Immature natural killer cell (primary cell): ENCODE results near the gene ESPN. TPM values are rescaled to one million over a fixed set of nuclear protein-coding genes. Genes with fewer than 3 reads are reported as not detected.
"Not testable (repeated sequence)": the region's sequence is repeated elsewhere in the genome, so short reads cannot be mapped to it uniquely, and the experiment has no call there.

Experiments
- DNase-seq, 3 donors: peaks; one replicate each; pipeline ENCODE4 v3.0.0; 2022; ENCODE audit warnings: mixed read lengths in 1 of 3
- H3K27ac Mint-ChIP-seq, 6 donors: one replicate each; pipeline ENCODE4 v1.8.0; 2020; ENCODE audit warnings: mixed read lengths in 6 of 6, mild to moderate bottlenecking in 5 of 6, inconsistent platforms in 4 of 6, moderate library complexity in 3 of 6
- H3K27me3 Mint-ChIP-seq, 3 donors: one replicate each; pipeline ENCODE4 v1.8.0; 2020 to 2021; ENCODE audit warnings: low read depth in 3 of 3, mild to moderate bottlenecking in 3 of 3, mixed read lengths in 3 of 3, moderate library complexity in 3 of 3, inconsistent platforms in 1 of 3
- H3K36me3 Mint-ChIP-seq, 3 donors: one replicate each; pipeline ENCODE4 v1.8.0; 2020; ENCODE audit warnings: mixed read lengths in 3 of 3, inconsistent platforms in 2 of 3, mild to moderate bottlenecking in 2 of 3
- H3K4me1 Mint-ChIP-seq, 2 donors: one replicate each; pipeline ENCODE4 v1.8.0; 2020; ENCODE audit warnings: inconsistent platforms in 2 of 2, mild to moderate bottlenecking in 2 of 2, mixed read lengths in 2 of 2, moderate library complexity in 1 of 2
- H3K4me3 Mint-ChIP-seq, 5 donors: one replicate each; pipeline ENCODE4 v1.8.0; 2020; ENCODE audit warnings: mild to moderate bottlenecking in 5 of 5, mixed read lengths in 5 of 5, inconsistent platforms in 3 of 5, moderate library complexity in 3 of 5
- H3K9me3 Mint-ChIP-seq, 6 donors: one replicate each; pipeline ENCODE4 v1.8.0; 2020; ENCODE audit warnings: mild to moderate bottlenecking in 6 of 6, mixed read lengths in 6 of 6, inconsistent platforms in 4 of 6, moderate library complexity in 3 of 6
- polyA plus RNA-seq, 3 donors: library from polyadenylated mRNA; unstranded; fragments of 300-500 nt; fragmentation: Illumina TruSeq; gene quantifications; one replicate each; pipeline ENCODE4 v1.2.3, GENCODE V29; 2021

Gene ESPN
- polyA plus RNA-seq, 3 donors from 2014 or later: not detected

DNA sequence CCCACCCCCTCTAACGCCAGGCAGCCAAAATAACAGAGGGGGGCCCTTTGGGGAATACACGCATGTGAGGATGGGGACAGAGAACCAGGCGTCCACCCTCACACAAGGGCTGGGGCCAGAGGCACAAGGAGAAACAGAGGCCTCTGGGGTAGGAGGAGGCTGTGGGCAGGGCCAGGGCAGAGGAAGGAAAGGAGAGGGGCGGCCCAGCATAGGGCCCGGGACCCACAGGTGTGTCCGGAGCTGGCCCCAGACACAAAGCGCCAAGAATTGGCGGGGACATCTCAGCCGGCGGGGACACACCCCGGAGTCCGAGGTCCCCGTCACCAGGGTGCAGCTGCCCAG lies 60.2 kb downstream of the ESPN start:
- Mint-ChIP-seq H3K9me3 (peaks cover 0 to 3% (median 0%) of the 10 kb centered on the region in 6 donors), H3K27me3 (peaks cover 6 to 11% (median 10%) of the 10 kb centered on the region in 3 donors), H3K4me3 (no peak overlapping the region), H3K36me3 (no peaks in the 10 kb centered on the region), H3K27ac (no peak overlapping the region), H3K4me1 (peaks cover 0 to 5% of the 10 kb centered on the region in 2 donors)
- DNase-seq: no peak

DNA sequence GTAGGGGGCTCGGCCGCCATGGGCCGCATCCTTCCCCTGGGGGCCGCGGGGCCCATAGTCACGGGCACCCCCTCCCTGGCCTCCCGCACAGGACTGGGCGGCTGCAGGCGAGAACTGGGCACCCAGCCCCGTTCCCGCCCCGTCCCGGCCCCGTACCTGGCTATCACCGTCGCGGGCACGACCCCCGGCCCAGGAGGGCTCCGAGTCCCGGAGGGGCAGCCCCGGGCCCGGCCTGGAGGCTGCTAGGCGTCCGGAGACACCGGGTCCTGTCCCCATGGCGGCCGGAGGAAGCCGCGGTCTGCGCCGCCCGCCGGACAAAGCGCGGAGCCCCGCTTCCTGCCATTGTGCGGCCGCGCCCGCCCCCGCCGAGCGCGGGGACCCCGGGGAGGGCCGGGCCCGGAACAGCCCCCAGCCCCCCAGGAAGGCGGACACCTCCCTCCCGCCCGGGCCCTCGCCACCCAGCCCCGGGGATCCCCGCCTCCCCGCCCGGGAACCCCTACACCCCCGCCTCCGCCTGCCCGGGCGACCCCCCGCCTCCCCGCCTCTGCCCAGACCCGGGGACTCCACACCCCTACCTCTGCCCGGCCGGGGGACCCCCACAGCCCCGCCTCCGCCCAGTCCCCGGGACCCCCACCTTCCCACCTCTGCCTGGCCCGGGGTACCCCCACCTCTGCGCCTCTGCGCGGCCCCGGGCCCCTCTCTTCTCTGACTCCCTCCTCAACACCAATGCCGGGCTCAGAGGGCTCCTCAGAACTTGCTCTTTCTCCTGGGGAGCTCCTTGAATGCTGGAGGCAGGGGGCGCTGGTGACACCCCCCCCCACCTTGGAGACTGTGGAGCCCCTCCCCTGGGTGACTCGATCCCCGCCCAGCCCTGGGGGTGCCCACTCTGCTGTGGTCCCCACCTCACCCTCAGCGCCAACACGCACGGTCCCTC lies 60.9 kb downstream of the ESPN start:
- H3K27me3 Mint-ChIP-seq: peaks cover 6 to 11% (median 10%) of the 10 kb centered on the region in 3 donors
- peaks cover 0 to 3% (median 0%) of the 10 kb centered on the region in 6 donors for H3K9me3 Mint-ChIP-seq
- H3K27ac Mint-ChIP-seq: no peak overlapping the region
- no peak for DNase-seq
- H3K4me1 Mint-ChIP-seq: peaks cover 0 to 7% of the 10 kb centered on the region in 2 donors
- no peak overlapping the region for H3K4me3 Mint-ChIP-seq
- no peaks in the 10 kb centered on the region for H3K36me3 Mint-ChIP-seq

DNA sequence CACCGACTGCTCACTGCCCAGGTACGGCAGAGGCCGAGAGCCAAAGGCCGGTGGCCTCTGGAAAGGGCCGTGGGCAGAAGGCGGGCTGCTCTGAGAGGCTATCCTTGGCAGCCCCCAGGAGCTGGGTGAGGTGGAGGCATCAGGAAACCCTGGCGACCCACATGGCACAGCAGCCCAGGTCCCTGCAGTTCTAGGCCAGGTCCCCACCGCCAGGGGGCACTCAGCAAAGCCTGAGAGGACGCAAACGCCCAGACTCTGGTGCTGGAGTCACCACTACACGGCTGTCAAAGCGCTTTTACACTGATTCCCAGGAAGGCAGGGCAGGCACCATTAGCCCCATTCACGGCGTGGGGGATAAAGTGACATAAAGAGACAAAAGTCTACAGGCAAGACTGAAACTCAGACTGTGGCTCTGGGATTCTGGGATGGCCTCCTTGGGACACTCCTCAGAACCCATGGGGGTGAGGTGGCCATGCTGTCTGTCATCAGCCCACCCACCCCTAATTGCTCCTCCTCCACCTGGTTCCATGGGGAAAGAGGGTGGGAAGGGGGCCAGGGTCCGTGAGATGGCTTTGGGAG lies 61.9 kb downstream of the ESPN start:
- H3K9me3 Mint-ChIP-seq: peaks cover 0 to 3% (median 0%) of the 10 kb centered on the region in 6 donors
- peaks cover 6 to 10% of the 10 kb centered on the region in 2 donors for H3K4me1 Mint-ChIP-seq
- peaks cover 11 to 14% (median 14%) of the 10 kb centered on the region in 3 donors for H3K27me3 Mint-ChIP-seq
- H3K4me3 Mint-ChIP-seq: no peak overlapping the region
- DNase-seq: peak; percentile 58 to 66 (median 62)
- no peak overlapping the region for H3K27ac Mint-ChIP-seq
- H3K36me3 Mint-ChIP-seq: no peaks in the 10 kb centered on the region

DNA sequence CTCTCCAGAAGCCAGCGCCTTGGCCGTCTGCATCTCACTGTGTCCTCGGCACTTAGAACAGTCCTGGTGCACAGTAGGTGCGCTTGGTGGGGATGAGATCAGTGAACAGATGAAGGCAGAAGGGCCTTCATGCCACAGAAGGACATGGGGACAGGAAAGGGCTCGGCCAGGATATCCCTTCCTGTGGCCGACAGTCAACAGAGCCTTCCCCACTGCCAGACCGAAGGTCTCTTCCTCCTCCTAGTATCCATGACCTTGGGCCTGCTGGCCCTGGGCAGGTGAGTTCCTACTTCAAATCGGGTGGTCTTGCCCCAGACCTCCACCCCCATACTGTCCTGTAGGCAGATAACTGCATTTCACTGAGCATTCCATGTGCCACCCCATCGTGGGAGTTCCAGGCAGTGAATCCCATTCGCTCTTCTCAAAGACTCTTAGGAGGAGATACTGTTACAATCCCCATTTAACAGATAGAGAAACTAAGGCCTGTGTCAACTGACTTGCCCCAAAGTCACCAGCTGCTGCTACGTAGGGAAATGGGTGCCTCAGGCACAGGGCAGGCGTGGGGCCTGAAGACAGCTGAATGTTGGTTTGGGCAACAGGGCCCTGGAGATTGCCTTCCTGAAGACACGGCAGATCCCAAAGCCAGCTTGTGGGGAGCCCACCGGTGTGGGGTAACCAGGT lies 63.4 kb downstream of the ESPN start:
- no peak for DNase-seq
- peaks cover 6 to 12% of the 10 kb centered on the region in 2 donors for H3K4me1 Mint-ChIP-seq
- H3K36me3 Mint-ChIP-seq: no peaks in the 10 kb centered on the region
- peaks cover 10 to 13% (median 12%) of the 10 kb centered on the region in 3 donors for H3K27me3 Mint-ChIP-seq
- H3K4me3 Mint-ChIP-seq: no peak overlapping the region
- H3K27ac Mint-ChIP-seq: no peak overlapping the region
- H3K9me3 Mint-ChIP-seq: peaks cover 0 to 3% (median 0%) of the 10 kb centered on the region in 6 donors

DNA sequence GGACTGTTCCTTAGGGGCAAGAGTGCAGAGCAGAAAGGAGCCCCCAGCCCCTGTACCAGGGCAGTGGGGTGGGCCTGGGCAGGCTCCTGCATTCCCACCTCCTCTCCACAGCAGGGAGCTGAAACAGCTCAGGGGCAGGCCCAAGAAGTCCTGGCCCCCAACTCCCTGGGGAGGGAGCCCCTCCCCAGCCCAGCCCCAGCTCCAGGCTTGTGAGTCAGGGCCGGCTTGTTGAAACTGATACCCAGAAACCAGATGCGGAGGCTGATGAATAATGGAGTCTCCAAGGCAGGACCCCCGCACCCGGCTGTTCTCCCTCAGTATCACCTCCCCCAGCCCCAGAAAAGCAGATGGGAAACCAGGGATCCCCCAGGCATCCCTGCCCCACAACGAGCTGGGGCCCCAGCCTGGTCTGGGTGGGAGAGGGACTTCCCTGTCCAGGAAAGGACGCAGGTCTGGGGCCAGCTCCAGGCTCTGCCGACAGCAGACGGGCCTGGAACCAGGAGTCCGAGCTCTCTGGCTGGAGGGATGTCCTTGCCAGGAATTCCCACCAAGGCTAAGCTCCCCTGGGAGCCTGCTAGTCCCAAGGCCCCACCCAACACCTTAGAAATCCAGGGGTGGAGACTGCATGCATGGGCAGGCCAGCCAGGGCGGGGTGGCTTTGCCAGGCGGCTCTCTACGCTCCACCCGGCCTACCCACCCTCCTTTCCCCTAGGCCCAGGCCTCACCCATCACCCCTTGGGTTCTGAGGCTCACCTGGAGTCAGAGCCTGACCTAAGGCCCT lies 64.2 kb downstream of the ESPN start:
- peaks cover 9 to 13% (median 12%) of the 10 kb centered on the region in 3 donors for H3K27me3 Mint-ChIP-seq
- no peak overlapping the region for H3K27ac Mint-ChIP-seq
- peaks cover 6 to 12% of the 10 kb centered on the region in 2 donors for H3K4me1 Mint-ChIP-seq
- no peaks in the 10 kb centered on the region for H3K36me3 Mint-ChIP-seq
- H3K4me3 Mint-ChIP-seq: no peak overlapping the region
- no peak for DNase-seq
- H3K9me3 Mint-ChIP-seq: peaks cover 0 to 3% (median 0%) of the 10 kb centered on the region in 6 donors

DNA sequence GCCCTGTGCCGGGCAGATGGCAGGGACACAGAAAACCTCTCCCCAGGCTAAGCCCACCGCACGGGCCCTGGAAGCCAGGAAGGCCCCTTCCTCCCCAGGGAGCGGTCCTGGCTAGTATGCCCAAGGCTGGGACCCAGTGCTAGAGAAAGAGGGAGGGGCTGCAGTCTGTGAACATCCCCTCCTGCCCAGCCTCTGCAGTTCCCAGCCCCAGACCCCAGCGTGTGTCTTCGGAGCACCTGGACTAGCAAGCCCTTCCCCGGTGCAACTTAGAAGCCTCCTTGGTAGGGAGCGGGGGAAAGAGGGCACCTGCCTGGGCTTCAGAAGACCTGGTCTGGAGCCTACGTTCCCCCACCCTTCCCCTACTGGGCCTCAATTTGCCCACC lies 64.8 kb downstream of the ESPN start:
- Mint-ChIP-seq H3K36me3 (no peaks in the 10 kb centered on the region), H3K27me3 (peaks cover 9 to 13% (median 12%) of the 10 kb centered on the region in 3 donors), H3K4me3 (peak overlapping the region in 1 of 5 donors; percentile 63), H3K27ac (no peak overlapping the region), H3K4me1 (peaks cover 6 to 12% of the 10 kb centered on the region in 2 donors), H3K9me3 (peaks cover 0 to 3% (median 0%) of the 10 kb centered on the region in 6 donors)
- no peak for DNase-seq

DNA sequence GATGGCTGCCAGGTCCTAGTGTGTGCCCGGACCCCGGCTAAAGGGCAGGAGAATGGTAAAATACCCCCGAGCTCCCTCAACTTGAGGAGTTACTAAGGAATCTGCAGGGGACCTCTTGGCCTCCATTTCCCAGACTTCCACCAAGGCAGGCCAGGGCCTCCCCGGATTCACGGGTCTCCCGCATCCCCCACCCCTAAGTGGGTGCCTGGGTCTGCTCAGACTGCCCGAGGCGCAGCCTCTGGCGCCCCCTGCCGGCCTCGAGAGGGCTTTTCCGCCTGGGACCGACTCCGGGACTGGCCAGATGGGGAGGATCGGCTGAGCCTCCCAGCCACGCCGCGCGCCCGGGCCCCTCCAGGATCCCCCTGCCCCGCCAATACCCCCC lies 65.2 kb downstream of the ESPN start:
- Mint-ChIP-seq H3K27ac (no peak overlapping the region), H3K36me3 (no peaks in the 10 kb centered on the region), H3K4me1 (peaks cover 6 to 12% of the 10 kb centered on the region in 2 donors), H3K9me3 (peaks cover 0 to 3% (median 0%) of the 10 kb centered on the region in 6 donors), H3K4me3 (peak overlapping the region; percentile 57 to 78 (median 64)), H3K27me3 (peaks cover 7 to 15% (median 11%) of the 10 kb centered on the region in 3 donors)
- peak; percentile 62 to 71 (median 70) for DNase-seq

DNA sequence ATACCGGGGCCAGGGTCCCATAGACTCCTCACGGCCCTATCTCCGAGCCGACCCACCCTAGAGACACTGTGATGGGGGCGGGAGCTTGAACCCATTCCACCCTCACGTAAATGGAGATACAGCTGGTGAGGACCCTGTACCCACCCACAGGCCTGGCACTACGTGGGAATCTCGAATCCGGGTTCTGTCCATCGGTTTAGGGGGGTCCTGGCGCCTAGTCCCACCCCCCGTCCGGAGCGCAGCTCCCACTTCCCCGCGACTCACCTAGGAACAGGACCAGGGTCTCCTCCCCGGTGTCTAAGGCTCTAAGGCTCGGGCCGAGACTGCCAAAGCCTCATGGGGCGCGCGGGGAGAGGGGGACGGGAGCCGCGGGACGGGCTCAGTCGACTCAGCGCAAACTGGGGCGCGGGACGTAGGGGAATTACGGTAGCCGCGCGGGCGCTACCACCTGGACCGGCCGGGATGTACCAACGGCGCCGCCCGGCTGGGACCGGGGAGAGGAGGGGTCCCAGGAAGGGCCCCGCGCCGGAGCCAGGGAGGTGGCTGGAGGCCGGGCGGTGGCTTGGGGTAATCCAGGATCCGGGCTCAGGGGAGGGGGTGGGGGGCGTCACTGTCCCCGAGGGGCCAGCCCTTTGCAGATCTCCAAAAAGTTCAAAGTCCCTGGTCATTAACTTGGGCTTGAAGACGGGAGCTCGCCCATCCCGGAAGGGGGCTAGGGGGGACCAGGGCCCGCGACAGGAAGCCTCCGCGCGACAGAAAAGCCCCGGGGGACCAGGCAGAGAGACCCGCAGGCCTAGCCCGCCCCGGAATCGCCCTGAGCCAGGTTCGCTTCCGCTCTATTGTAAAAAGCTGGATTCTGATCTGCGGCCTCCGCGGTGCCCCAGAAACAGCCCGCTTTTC lies 65.9 kb downstream of the ESPN start:
- peak in 2 of 3 donors; percentile 18 to 26 for DNase-seq
- H3K4me3 Mint-ChIP-seq: peak overlapping the region; percentile 63 to 78 (median 65)

DNA sequence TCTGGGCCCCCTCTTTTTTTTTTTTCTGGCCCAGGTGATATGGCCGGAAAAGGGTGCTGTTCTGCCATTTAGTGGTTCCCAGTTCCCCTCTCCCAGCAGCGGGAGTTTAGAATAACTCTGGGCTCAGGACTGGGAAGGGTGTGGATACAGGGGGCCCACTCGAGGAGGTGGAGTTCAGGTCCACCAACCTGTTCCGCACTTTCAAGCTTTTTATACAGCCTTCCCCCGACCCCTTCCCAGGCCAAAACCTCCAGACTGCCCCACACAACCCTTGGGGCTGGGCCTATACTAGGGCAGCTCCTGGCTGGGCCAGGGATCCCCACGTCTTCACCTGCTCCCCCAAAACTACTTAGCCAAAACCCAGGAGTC lies 66.5 kb downstream of the ESPN start:
- H3K36me3 Mint-ChIP-seq: no peaks in the 10 kb centered on the region
- H3K4me3 Mint-ChIP-seq: peak overlapping the region; percentile 4 to 65 (median 46)
- H3K9me3 Mint-ChIP-seq: peaks cover 0 to 3% (median 0%) of the 10 kb centered on the region in 6 donors
- H3K4me1 Mint-ChIP-seq: peaks cover 6 to 14% of the 10 kb centered on the region in 2 donors
- H3K27ac Mint-ChIP-seq: peak overlapping the region in 1 of 6 donors; percentile 28
- DNase-seq: no peak
- peaks cover 6 to 14% (median 10%) of the 10 kb centered on the region in 3 donors for H3K27me3 Mint-ChIP-seq

More for the DNA sequence above, 65.9 kb downstream of the ESPN start:
- H3K27ac Mint-ChIP-seq: no peak overlapping the region
- H3K36me3 Mint-ChIP-seq: no peaks in the 10 kb centered on the region
- peaks cover 0 to 3% (median 0%) of the 10 kb centered on the region in 6 donors for H3K9me3 Mint-ChIP-seq
- peaks cover 6 to 15% (median 10%) of the 10 kb centered on the region in 3 donors for H3K27me3 Mint-ChIP-seq
- H3K4me1 Mint-ChIP-seq: peaks cover 6 to 12% of the 10 kb centered on the region in 2 donors

DNA sequence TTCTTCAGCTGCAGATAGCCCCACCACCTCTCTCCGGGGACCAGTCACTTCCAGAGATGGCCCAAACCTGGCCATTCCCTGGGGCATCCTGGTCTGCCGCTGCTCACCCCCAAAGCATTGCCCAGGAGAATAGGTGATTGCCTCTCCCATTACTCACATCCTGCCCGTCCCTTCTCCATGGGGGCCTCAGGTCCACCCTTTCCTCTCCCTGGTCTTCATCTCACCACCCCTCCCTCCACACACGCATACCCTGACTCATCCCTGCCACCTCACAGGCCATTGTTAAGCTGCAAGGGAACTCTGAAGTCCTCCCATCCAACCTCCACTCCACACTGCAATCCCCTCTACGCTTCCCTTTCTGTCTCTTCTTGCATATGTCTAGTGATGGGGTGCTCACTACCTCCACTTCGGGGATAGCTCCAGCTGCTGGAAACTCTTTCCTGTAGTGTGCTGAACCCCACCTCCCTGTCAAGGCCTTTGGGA lies 66.9 kb downstream of the ESPN start, which contains the start of gene PLEKHG5:
TSS of gene PLEKHG5 (minus strand) at position 188 of the 483 bp plus-strand sequence. CDS start 14,096 bp downstream, outside the sequence.
- peaks cover 0 to 3% (median 0%) of the 10 kb centered on the region in 6 donors for H3K9me3 Mint-ChIP-seq
- H3K36me3 Mint-ChIP-seq: no peaks in the 10 kb centered on the region
- peak within 1 kb of the TSS; percentile 4 to 77 (median 54) for H3K4me3 Mint-ChIP-seq
- peak within 1 kb of the TSS in 3 of 6 donors; percentile 28 to 62 (median 30) for H3K27ac Mint-ChIP-seq
- H3K4me1 Mint-ChIP-seq: peaks cover 6 to 11% of the 10 kb centered on the region in 2 donors
- peaks cover 6 to 11% (median 10%) of the 10 kb centered on the region in 3 donors for H3K27me3 Mint-ChIP-seq
- no peak for DNase-seq

DNA sequence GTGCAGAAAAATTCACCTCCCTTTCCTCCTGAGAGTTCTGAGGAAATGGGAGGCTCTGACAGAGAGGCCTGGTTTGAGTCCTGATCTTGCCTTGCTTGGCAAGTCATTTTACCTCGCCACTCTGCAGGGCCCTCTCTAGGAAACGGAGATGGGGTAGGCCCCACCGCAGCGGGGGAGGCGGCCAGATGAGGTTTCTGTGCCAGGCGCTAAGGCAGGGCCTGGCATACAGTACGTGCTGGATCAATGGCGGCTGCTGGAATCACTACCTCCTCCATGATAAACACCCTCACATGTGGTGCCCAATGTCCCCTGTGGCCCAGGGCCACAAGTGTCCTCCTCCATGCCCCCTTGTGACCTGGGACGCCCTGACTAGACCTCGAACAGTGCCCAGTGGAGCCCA lies 67.4 kb downstream of the ESPN start:
- peaks cover 6 to 9% of the 10 kb centered on the region in 2 donors for H3K4me1 Mint-ChIP-seq
- no peak for DNase-seq
- no peaks in the 10 kb centered on the region for H3K36me3 Mint-ChIP-seq
- H3K27ac Mint-ChIP-seq: peak overlapping the region in 1 of 6 donors; percentile 62
- H3K4me3 Mint-ChIP-seq: peak overlapping the region in 3 of 5 donors; percentile 40 to 65 (median 41)
- H3K9me3 Mint-ChIP-seq: peaks cover 0 to 3% (median 0%) of the 10 kb centered on the region in 6 donors
- peaks cover 5 to 10% (median 10%) of the 10 kb centered on the region in 3 donors for H3K27me3 Mint-ChIP-seq

DNA sequence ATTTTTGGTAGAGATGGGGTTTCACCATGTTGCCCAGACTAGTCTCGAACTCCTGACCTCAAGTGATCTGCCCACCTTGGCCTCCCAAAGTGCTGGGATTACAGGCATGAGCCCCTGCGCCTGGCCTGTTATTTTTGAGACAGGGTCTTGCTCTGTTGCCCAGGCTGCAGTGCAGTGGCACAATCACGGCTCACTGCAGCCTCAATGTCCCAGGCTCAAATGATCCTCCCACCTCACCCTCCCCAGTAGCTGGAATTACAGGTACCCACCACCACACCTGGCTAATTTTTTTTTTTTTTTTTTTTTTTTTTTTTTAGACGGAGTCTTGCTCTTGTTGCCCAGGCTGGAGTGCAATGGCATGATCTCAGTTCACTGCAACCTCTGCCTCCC lies 69.3 kb downstream of the ESPN start:
- Mint-ChIP-seq H3K27me3 (peaks cover 9 to 11% (median 10%) of the 10 kb centered on the region in 3 donors), H3K4me1 (peaks cover 13 to 14% of the 10 kb centered on the region in 2 donors)
- H3K36me3 Mint-ChIP-seq, H3K9me3 Mint-ChIP-seq, H3K4me3 Mint-ChIP-seq, DNase-seq, H3K27ac Mint-ChIP-seq: not testable (repeated sequence)
